SU-DHL-6 (cell line): ENCODE measurements around the gene PTPRJ.

Experiments used
- EZH2phosphoT487 ChIP-seq: fragments of 200-600 bp; sonication (generic), shearing (Covaris generic); conservative IDR thresholded peaks from 2 replicates; pipeline ENCODE4 v1.6.1; 2018; ENCODE audit warnings: mild to moderate bottlenecking, antibody characterized with exemption, low read length, moderate library complexity, mixed read lengths
- TF ChIP-seq, protein P1 (sequence below): fragments of 200-600 bp; sonication (generic); IDR thresholded peaks from one replicate; pipeline ENCODE4 v1.5.1; 2017; ENCODE audit warnings: antibody characterized with exemption, mild to moderate bottlenecking, low read length, moderate library complexity; ENCODE audit not compliant: insufficient read depth, poor library complexity, severe bottlenecking

- TF ChIP-seq, protein P1, sequence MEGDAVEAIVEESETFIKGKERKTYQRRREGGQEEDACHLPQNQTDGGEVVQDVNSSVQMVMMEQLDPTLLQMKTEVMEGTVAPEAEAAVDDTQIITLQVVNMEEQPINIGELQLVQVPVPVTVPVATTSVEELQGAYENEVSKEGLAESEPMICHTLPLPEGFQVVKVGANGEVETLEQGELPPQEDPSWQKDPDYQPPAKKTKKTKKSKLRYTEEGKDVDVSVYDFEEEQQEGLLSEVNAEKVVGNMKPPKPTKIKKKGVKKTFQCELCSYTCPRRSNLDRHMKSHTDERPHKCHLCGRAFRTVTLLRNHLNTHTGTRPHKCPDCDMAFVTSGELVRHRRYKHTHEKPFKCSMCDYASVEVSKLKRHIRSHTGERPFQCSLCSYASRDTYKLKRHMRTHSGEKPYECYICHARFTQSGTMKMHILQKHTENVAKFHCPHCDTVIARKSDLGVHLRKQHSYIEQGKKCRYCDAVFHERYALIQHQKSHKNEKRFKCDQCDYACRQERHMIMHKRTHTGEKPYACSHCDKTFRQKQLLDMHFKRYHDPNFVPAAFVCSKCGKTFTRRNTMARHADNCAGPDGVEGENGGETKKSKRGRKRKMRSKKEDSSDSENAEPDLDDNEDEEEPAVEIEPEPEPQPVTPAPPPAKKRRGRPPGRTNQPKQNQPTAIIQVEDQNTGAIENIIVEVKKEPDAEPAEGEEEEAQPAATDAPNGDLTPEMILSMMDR: no peak
- TF ChIP-seq EZH2phosphoT487: no peak
Observed at GRCh38 chr11:48025984-48026340, 45.6 kb downstream of the PTPRJ start.
